Measurements from ENCODE around the gene DCAF17. TPM values are rescaled to one million over a fixed set of nuclear protein-coding genes. Genes with fewer than 3 reads are reported as not detected.
A peak's percentile ranks its signal among the peaks of the same experiment; 100 is the strongest.
"Not testable (repeated sequence)": the region's sequence is repeated elsewhere in the genome, so short reads cannot be mapped to it uniquely, and the experiment has no call there.

The DCAF17 gene
- total RNA-seq, 1 experiment from 2014 or later = 21.2 TPM

DNA sequence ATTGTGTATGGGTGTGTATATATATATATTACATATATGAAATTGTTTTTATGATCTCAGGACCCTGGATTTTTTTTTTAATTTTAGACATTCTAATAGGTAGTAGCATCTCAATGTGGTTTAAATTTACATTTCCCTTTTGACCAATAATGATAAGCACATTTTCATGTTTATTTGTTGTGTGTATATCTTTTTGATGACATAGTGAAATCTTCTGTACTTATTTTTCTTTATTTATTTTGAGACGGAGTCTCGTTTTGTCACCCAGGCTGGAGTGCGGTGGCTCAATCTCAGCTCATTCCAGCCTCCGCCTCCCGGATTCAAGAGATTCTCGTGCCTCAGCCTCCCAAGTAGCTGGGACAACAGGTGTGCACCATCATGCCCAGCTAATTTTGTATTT lies 53.2 kb downstream of the DCAF17 start:
- Histone ChIP-seq H3K27ac (no peak overlapping the region), H3K4me1 (replicated peaks) (peaks cover 10% of the 10 kb centered on the region), H3K9me3 (replicated peaks) (no peaks in the 10 kb centered on the region), H3K4me3 (no peak overlapping the region), H3K36me3 (0 out of 2 replicates have a peak, but pooled peaks cover 3% of the 10 kb centered on the region), H3K27me3 (replicated peaks) (no peaks in the 10 kb centered on the region)
- DNase-seq (ENCODE audit: low read depth in 1 of 2, low spot score in 2 of 2) = no peak

DNA sequence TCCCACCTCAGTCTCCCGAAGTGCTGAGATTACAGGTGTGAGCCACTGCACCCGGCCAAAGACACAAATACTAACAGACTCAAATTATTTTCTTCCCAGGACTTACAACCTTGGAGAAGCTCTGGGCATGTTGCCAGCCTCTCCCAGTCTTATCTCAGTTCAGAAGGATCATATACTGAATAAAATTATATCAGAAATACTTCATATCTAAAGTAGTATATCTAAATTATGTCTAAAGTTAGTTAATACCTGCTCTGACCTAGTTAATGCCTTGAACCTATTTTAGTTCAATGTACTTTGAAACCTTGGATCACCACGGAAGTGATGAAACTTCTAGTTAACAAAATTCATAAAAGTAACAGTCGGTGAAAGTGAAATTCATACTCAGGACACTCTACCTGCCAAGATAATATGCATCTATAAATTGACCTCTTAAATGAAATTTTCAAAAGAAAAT lies 53.8 kb downstream of the DCAF17 start:
- H3K36me3 ChIP-seq = 0 out of 2 replicates have a peak, but pooled peaks cover 3% of the 10 kb centered on the region
- H3K27ac ChIP-seq = no peak overlapping the region
- no peaks in the 10 kb centered on the region for H3K27me3 ChIP-seq (replicated peaks)
- peaks cover 4% of the 10 kb centered on the region for H3K4me1 ChIP-seq (replicated peaks)
- H3K9me3 ChIP-seq (replicated peaks) = no peaks in the 10 kb centered on the region
- no peak for DNase-seq (ENCODE audit: low read depth in 1 of 2, low spot score in 2 of 2)
- no peak overlapping the region for H3K4me3 ChIP-seq

DNA sequence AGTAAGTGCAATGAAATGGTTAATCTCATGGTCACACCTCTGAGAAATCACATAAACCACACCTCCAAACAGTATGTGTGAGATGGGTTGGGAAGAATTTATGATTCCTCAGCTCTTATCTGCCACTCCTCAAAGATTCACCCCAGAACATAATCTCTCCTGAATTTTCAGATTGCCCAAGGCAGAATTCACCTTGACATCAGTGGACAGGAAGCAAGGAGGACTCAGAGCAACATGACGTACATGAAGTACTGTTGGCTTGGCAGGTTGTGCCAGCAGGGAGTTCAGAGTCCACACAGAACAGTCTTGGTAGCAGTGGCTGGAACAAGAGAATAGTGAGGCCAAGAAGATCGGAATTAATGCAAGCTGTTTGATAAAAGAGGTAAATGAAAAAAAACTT lies 56.6 kb downstream of the DCAF17 start:
- Histone ChIP-seq H3K4me3 (no peak overlapping the region), H3K27ac (no peak overlapping the region), H3K36me3 (no peaks in the 10 kb centered on the region), H3K27me3 (replicated peaks) (no peaks in the 10 kb centered on the region), H3K4me1 (replicated peaks) (no peaks in the 10 kb centered on the region), H3K9me3 (replicated peaks) (no peaks in the 10 kb centered on the region)
- DNase-seq (ENCODE audit: low read depth in 1 of 2, low spot score in 2 of 2) = no peak

GRCh38 chr2:171491292-171491691 lies 57.3 kb downstream of the DCAF17 start:
- Histone ChIP-seq H3K27me3 (replicated peaks) (no peaks in the 10 kb centered on the region), H3K4me3 (no peak overlapping the region), H3K4me1 (replicated peaks) (no peaks in the 10 kb centered on the region), H3K27ac (no peak overlapping the region), H3K36me3 (no peaks in the 10 kb centered on the region), H3K9me3 (replicated peaks) (no peaks in the 10 kb centered on the region)
- no peak for DNase-seq (ENCODE audit: low read depth in 1 of 2, low spot score in 2 of 2)

DNA sequence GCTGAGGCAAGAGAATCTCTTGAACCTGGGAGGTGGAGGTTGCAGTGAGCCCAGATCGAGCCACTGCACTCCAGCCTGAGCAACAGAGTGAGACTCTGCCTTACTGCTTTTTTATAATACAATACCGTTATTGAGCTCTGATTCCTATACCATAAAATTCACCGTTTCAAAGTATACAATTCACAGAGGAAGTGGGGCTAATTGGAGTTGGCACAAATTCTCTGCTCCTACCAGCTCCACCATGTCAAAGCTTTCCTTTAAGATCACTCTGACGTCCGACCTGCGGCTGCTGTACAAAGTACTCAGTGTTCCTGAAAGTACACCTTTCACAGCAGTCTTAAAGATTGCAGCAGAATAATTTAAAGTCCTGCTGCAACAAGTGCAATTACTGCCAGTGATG lies 58.6 kb downstream of the DCAF17 start:
- H3K4me3 ChIP-seq = no peak overlapping the region
- no peaks in the 10 kb centered on the region for H3K36me3 ChIP-seq
- DNase-seq (ENCODE audit: low read depth in 1 of 2, low spot score in 2 of 2) = no peak
- H3K4me1 ChIP-seq (replicated peaks) = no peaks in the 10 kb centered on the region
- H3K9me3 ChIP-seq (replicated peaks) = no peaks in the 10 kb centered on the region
- H3K27me3 ChIP-seq (replicated peaks) = no peaks in the 10 kb centered on the region
- no peak overlapping the region for H3K27ac ChIP-seq

DNA sequence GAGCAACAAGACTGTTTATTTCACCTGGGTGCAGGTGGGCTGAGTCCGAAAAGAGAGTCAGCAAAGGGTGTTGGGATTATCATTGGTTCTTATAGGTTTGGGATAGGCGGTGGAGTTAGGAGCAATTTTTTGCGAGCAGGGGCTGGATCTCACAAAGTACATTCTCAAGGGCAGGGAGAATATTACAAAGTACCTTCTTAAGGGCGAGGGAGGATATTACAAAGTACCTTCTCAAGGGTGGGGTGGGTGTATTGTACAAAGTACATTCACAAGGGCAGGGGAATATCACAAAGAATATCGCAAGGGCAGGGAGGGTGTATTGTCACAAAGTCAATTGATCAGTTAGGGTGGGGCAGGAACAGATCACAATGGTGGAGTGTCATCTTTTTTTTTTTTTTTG lies 63.6 kb downstream of the DCAF17 start:
- H3K36me3 ChIP-seq; H3K4me3 ChIP-seq; H3K27me3 ChIP-seq (replicated peaks); DNase-seq (ENCODE audit: low read depth in 1 of 2, low spot score in 2 of 2); H3K9me3 ChIP-seq (replicated peaks); H3K4me1 ChIP-seq (replicated peaks); H3K27ac ChIP-seq: not testable (repeated sequence)

GRCh38 chr2:171505374-171505773 lies 71.3 kb downstream of the DCAF17 start:
- Histone ChIP-seq H3K4me3 (no peak overlapping the region), H3K4me1 (replicated peaks) (peaks cover 9% of the 10 kb centered on the region; the same call in 1 of the 2 replicates), H3K27ac (peak overlapping the region; percentile 30; the same call in 1 of the 2 replicates), H3K9me3 (replicated peaks) (0 out of 2 replicates have a peak, but pooled peaks cover 4% of the 10 kb centered on the region), H3K36me3 (no peaks in the 10 kb centered on the region), H3K27me3 (replicated peaks) (no peaks in the 10 kb centered on the region; the same call in 1 of the 2 replicates)
- DNase-seq (ENCODE audit: low read depth in 1 of 2, low spot score in 2 of 2) = peak in 1 of 2 experiments; percentile 23

DNA sequence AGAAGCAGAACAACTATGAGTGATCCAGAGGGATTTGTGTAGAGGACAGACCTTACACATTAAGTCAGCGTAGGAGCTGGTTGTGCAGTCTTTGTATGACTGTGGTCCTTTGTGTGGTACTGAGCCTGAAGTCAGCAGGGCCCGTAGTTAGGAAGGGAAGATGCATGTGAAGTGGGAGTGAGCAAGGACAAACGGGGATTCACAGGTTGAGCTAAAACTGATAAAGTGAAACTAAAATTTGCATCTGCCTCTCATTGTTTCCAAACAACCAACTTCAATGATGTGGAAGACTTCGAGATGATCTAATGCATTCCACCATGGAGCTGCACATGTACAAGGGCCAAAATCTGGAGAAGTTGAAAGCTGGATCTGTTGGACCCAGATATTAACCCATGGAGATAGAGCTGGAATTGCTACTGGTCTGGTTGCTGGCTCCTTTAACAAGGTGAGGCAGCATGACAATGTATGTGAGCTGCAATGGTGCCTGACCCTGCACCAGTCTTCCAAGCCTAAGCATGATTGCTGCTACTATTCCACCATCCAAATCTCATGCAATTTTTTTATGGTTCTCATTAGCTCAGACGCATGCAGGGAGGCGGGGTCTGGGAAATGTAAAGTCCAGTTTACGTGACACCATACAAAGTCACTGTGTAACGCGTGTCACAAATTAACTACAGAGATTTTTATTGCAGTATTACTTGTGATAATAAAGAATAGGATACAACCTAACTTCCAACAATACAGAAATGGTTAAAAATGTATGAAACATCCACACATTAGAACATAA lies 76.1 kb downstream of the DCAF17 start:
- DNase-seq (ENCODE audit: low read depth in 1 of 2, low spot score in 2 of 2) = no peak
- Histone ChIP-seq H3K27ac (no peak overlapping the region), H3K4me3 (no peak overlapping the region), H3K36me3 (no peaks in the 10 kb centered on the region), H3K27me3 (replicated peaks) (no peaks in the 10 kb centered on the region; the same call in 1 of the 2 replicates), H3K9me3 (replicated peaks) (no peaks in the 10 kb centered on the region), H3K4me1 (replicated peaks) (peaks cover 7% of the 10 kb centered on the region; the same call in 1 of the 2 replicates)

DNA sequence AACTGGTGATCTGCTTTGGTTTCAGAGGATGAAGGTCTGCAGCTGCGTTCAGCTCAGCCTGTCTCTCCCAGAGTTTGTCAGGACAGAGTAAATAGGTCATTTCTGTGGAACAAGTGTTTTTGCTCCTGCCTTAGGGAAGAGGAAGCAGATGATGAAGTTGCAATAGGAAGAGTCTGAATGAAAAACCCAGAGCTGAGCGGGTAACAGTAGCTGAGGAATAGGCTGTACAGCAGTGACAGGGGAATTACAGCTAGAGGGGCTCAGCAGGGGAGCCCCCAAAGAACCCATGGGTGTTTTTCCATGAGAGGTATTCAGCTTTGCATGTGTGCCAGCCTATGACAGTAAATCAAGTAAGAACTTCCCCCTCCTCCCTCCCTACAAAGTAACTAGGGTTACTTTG lies 78.0 kb downstream of the DCAF17 start:
- Histone ChIP-seq H3K27ac (no peak overlapping the region), H3K9me3 (replicated peaks) (no peaks in the 10 kb centered on the region), H3K4me1 (replicated peaks) (peaks cover 14% of the 10 kb centered on the region), H3K36me3 (no peaks in the 10 kb centered on the region), H3K27me3 (replicated peaks) (no peaks in the 10 kb centered on the region; the same call in 1 of the 2 replicates), H3K4me3 (no peak overlapping the region)
- no peak for DNase-seq (ENCODE audit: low read depth in 1 of 2, low spot score in 2 of 2)

DNA sequence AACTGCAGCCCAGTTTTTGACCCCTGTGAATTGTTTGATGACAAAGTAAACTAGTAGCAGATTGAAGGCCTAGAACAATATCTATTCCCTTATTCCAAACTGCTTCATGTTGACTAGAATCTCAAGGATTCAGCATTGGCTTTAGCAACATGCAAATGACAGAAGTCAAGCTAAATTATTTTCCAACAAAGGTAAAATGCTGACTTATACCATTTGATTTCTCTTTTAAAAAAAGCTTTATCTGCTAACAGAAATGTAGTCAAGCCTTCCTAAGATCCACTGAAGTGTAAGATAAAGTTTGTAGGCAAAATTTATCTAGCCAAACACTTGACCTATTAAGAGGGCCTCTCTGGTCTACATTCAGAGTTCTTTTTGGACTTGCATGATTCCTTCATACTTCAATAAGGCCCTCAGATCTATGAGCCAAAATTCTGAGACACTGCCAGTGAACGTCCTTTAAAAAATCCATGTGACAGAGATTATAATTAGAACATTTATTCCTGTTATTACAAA lies 78.7 kb downstream of the DCAF17 start:
- H3K27ac ChIP-seq = no peak overlapping the region
- no peak for DNase-seq (ENCODE audit: low read depth in 1 of 2, low spot score in 2 of 2)
- no peak overlapping the region for H3K4me3 ChIP-seq
- no peaks in the 10 kb centered on the region for H3K9me3 ChIP-seq (replicated peaks)
- H3K4me1 ChIP-seq (replicated peaks) = peaks cover 14% of the 10 kb centered on the region
- no peaks in the 10 kb centered on the region; the same call in 1 of the 2 replicates for H3K27me3 ChIP-seq (replicated peaks)
- no peaks in the 10 kb centered on the region for H3K36me3 ChIP-seq

DNA sequence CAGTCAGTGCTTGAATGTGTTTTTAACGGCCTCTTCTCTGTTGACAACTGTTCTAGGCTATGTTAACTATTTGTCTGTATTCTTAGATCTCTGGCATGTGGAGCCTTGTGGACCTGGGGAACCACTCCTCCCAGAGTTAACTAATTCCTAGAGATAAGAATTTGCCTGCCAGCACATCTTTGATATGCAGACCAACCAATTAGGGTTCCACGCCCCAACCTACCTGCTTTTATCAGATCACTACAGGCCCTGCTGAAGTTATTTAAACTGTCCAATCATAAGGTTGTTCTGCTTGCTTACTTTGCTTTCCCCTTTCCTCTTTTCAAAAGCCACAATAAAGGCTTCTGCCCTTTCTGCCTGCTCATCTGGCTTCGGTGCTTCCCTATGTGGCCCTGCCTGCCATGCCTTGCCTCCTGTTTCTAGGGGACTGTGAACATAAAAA lies 79.7 kb downstream of the DCAF17 start:
- H3K4me1 ChIP-seq (replicated peaks) = peaks cover 14% of the 10 kb centered on the region
- no peak for DNase-seq (ENCODE audit: low read depth in 1 of 2, low spot score in 2 of 2)
- H3K27me3 ChIP-seq (replicated peaks) = no peaks in the 10 kb centered on the region
- no peak overlapping the region for H3K4me3 ChIP-seq
- no peaks in the 10 kb centered on the region for H3K9me3 ChIP-seq (replicated peaks)
- H3K27ac ChIP-seq = no peak overlapping the region
- no peaks in the 10 kb centered on the region for H3K36me3 ChIP-seq

- peaks cover 14% of the 10 kb centered on the region for H3K4me1 ChIP-seq (replicated peaks)
- H3K36me3 ChIP-seq = no peaks in the 10 kb centered on the region
- H3K27me3 ChIP-seq (replicated peaks) = no peaks in the 10 kb centered on the region
- H3K27ac ChIP-seq = no peak overlapping the region
- H3K9me3 ChIP-seq (replicated peaks) = no peaks in the 10 kb centered on the region
- no peak for DNase-seq (ENCODE audit: low read depth in 1 of 2, low spot score in 2 of 2)
- no peak overlapping the region for H3K4me3 ChIP-seq
These were observed 81.0 kb downstream of the DCAF17 start for GRCh38 chr2:171514908-171515582.

GRCh38 chr2:171515672-171516298 lies 81.8 kb downstream of the DCAF17 start:
- no peak overlapping the region for H3K4me3 ChIP-seq
- H3K27me3 ChIP-seq (replicated peaks) = no peaks in the 10 kb centered on the region
- peak; percentile 70 to 82 for DNase-seq (ENCODE audit: low read depth in 1 of 2, low spot score in 2 of 2)
- no peaks in the 10 kb centered on the region for H3K36me3 ChIP-seq
- no peaks in the 10 kb centered on the region for H3K9me3 ChIP-seq (replicated peaks)
- H3K4me1 ChIP-seq (replicated peaks) = peaks cover 12% of the 10 kb centered on the region
- no peak overlapping the region for H3K27ac ChIP-seq

All from SJSA1 (cell line).